Measurements from ENCODE around the gene ZNF219. TPM values are rescaled to one million over a fixed set of nuclear protein-coding genes. Genes with fewer than 3 reads are reported as not detected.

The ZNF219 gene
- 20.5 and 25.2 TPM in 2 replicates for total RNA-seq
- long read RNA-seq, partial matches to known transcripts: 0 of 1 reads
- long read RNA-seq, other reads (novel, unspliced or antisense): 0 of 1 reads

DNA sequence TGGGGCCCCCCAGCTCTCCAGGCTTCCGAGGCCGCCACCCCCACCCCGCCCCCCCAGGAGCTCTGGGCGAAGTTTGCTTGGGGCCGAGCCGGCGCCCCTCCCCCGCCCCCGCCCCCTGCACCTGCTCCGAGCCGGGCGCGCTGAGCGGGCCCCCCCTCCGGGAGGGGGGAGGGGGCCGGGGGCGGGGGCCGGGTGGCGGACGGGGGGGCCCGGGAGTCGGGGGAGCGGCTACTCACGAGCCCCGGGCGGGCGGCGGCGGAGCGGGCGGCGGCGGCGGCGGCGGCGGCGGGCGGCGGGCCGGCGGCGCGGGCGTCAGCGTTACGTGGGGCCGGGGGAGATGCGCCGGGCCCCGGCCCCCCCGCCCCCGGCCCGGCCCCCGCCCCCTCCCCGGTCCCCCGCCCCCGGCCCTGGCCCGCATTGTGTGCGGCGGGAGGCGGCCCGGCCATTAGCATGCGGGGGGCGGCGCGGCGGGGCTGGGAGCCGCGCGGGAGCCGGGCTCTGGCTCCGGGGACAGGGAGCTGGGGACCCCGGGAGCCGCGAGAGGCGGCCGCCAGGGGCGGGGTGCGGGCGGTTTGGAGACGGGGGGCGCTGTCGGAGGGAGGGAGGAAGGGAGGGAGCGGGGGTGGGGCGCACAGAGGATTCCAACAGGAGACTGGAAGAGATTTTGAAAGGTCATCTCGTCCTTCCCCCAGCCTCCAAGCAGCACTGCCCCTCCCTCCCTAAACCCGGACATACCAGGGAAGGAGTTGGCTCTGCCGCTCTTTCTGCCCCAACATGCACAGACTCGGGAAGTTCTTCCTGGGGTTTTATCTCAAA is at the start of gene ZNF219:
Gene ZNF219, minus strand, starts transcription at position 580 of the 816 bp plus-strand sequence. CDS start 5,064 bp downstream, outside the sequence.
- H3K9me3 Mint-ChIP-seq (ENCODE audit: unreplicated experiment): no peaks in the 10 kb centered on the region

DNA sequence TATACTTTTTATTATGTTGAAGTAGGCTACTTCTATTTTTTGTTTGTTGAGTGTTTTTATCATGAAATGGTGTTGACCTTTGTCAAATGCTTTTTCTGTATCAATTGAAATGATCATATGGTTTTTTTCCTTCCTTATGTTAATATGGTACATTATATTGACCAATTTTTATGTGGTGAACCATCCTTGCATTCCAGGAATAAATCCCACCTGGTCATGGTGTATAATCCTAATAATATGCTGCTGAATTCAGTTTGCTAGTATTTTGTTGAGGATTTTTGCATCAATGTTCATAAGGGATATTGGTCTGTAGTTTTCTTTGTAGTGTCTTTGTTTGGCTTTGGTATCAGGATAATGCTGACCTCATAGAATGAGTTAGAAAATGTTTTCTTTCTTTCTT is 47.0 kb upstream of the ZNF219 start:
- DNase-seq (ENCODE audit: extremely low spot score, unreplicated experiment): no peak
- TF ChIP-seq, protein P1, sequence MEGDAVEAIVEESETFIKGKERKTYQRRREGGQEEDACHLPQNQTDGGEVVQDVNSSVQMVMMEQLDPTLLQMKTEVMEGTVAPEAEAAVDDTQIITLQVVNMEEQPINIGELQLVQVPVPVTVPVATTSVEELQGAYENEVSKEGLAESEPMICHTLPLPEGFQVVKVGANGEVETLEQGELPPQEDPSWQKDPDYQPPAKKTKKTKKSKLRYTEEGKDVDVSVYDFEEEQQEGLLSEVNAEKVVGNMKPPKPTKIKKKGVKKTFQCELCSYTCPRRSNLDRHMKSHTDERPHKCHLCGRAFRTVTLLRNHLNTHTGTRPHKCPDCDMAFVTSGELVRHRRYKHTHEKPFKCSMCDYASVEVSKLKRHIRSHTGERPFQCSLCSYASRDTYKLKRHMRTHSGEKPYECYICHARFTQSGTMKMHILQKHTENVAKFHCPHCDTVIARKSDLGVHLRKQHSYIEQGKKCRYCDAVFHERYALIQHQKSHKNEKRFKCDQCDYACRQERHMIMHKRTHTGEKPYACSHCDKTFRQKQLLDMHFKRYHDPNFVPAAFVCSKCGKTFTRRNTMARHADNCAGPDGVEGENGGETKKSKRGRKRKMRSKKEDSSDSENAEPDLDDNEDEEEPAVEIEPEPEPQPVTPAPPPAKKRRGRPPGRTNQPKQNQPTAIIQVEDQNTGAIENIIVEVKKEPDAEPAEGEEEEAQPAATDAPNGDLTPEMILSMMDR (IDR thresholded peaks at IDR 0.05): no peak
- Mint-ChIP-seq H3K27me3 (ENCODE audit: unreplicated experiment) (peaks cover 22% of the 10 kb centered on the region), H3K4me1 (ENCODE audit: unreplicated experiment) (no peaks in the 10 kb centered on the region), H3K4me3 (ENCODE audit: unreplicated experiment) (no peak overlapping the region), H3K36me3 (ENCODE audit: unreplicated experiment) (no peaks in the 10 kb centered on the region), H3K27ac (ENCODE audit: unreplicated experiment) (no peak overlapping the region), H3K9me3 (ENCODE audit: unreplicated experiment) (peaks cover 6% of the 10 kb centered on the region)

More for the DNA sequence above, at the start of gene ZNF219:
- H3K4me3 Mint-ChIP-seq (ENCODE audit: unreplicated experiment): peak within 1 kb of the TSS; percentile 76
- no peaks in the 10 kb centered on the region for H3K27me3 Mint-ChIP-seq (ENCODE audit: unreplicated experiment)
- DNase-seq (ENCODE audit: extremely low spot score, unreplicated experiment): no peak
- H3K4me1 Mint-ChIP-seq (ENCODE audit: unreplicated experiment): peaks cover 46% of the 10 kb centered on the region
- no peaks in the 10 kb centered on the region for H3K36me3 Mint-ChIP-seq (ENCODE audit: unreplicated experiment)
- H3K27ac Mint-ChIP-seq (ENCODE audit: unreplicated experiment): peak within 1 kb of the TSS; percentile 83
- TF ChIP-seq, protein P1 (IDR thresholded peaks at IDR 0.05): peak; percentile 14

DNA sequence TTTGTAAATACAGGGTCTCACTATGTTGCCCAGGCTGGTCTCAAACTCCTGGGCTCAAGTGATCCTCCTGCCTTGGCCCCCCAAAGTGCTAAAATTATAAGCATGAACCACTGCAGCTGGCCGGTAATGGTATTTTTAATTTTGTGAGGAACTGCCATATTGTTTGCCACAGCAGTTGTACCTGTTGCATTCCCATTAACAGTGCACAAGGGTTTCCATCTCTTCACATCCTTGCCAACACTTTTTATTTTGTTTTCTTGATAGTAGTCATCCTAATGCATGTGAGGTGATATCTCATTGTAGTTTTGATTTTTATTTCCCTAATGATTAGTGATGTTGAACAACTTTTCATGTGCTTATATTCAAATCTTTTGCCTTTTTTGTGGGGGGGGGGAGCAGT is 43.9 kb upstream of the ZNF219 start:
- no peak overlapping the region for H3K4me3 Mint-ChIP-seq (ENCODE audit: unreplicated experiment)
- DNase-seq (ENCODE audit: extremely low spot score, unreplicated experiment): no peak
- peaks cover 15% of the 10 kb centered on the region for H3K27me3 Mint-ChIP-seq (ENCODE audit: unreplicated experiment)
- TF ChIP-seq, protein P1 (IDR thresholded peaks at IDR 0.05): no peak
- H3K36me3 Mint-ChIP-seq (ENCODE audit: unreplicated experiment): no peaks in the 10 kb centered on the region
- H3K27ac Mint-ChIP-seq (ENCODE audit: unreplicated experiment): no peak overlapping the region
- H3K4me1 Mint-ChIP-seq (ENCODE audit: unreplicated experiment): no peaks in the 10 kb centered on the region
- peaks cover 6% of the 10 kb centered on the region for H3K9me3 Mint-ChIP-seq (ENCODE audit: unreplicated experiment)

DNA sequence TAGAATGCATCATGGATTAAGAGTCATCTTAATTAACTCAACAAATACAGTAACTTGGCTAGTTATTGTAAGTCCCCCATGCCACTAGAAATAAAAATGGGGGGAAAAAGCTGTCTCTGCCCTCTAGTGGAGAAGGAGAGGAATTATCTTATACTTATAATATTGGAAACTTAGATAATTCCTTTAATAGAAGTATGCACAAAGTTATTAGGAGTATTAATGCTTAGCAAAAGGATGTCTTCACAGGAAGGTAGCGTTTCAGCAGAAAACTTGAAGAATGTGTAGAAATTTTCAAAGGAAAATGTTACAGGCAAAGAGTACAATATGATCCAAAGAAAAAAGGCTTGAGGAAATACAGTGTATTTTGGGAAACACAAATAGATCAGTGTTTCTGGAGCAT is 37.6 kb upstream of the ZNF219 start:
- Mint-ChIP-seq H3K36me3 (ENCODE audit: unreplicated experiment) (no peaks in the 10 kb centered on the region), H3K9me3 (ENCODE audit: unreplicated experiment) (peaks cover 11% of the 10 kb centered on the region), H3K27ac (ENCODE audit: unreplicated experiment) (no peak overlapping the region), H3K4me1 (ENCODE audit: unreplicated experiment) (no peaks in the 10 kb centered on the region), H3K27me3 (ENCODE audit: unreplicated experiment) (peaks cover 36% of the 10 kb centered on the region), H3K4me3 (ENCODE audit: unreplicated experiment) (no peak overlapping the region)
- TF ChIP-seq, protein P1 (IDR thresholded peaks at IDR 0.05): peak; percentile 65
- no peak for DNase-seq (ENCODE audit: extremely low spot score, unreplicated experiment)

DNA sequence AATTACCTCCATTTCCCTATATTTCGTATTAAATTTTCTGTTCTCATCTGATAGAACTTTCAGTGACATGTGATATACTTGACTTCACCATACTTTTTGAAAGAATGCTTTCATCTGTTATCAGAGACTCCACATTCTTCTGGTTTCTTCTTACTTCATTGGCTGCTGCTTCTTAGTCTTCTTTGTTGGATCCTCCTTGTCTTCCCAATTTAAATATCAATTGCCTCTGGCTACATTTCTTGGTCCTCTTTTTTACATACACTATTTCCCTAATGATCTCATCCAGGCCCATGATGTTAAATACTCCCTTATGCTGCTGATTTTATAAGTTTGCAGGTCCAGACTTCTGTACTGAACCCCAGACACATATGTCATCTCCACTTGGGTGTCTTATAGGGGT is 35.4 kb upstream of the ZNF219 start:
- Mint-ChIP-seq H3K27me3 (ENCODE audit: unreplicated experiment) (peaks cover 39% of the 10 kb centered on the region), H3K9me3 (ENCODE audit: unreplicated experiment) (peaks cover 14% of the 10 kb centered on the region), H3K4me1 (ENCODE audit: unreplicated experiment) (no peaks in the 10 kb centered on the region), H3K4me3 (ENCODE audit: unreplicated experiment) (no peak overlapping the region), H3K36me3 (ENCODE audit: unreplicated experiment) (no peaks in the 10 kb centered on the region), H3K27ac (ENCODE audit: unreplicated experiment) (no peak overlapping the region)
- DNase-seq (ENCODE audit: extremely low spot score, unreplicated experiment): no peak
- TF ChIP-seq, protein P1 (IDR thresholded peaks at IDR 0.05): no peak
